GM12892 (cell line): ENCODE data around the gene LINGO1.

Source experiments
- DNase-seq: peaks from one replicate; pipeline ENCODE4 v3.0.0; 2011; ENCODE audit not compliant: insufficient read length
- FAIRE-seq: peaks from 2 replicates; lab custom pipeline; 2011; peaks lifted over from hg19 to GRCh38; lab: Jason Lieb, UNC
- POLR2A ChIP-seq: IDR thresholded peaks from 2 replicates; pipeline ENCODE4 v1.6.1; 2011; ENCODE audit warnings: low read depth, low read length, control low read depth
- POLR2AphosphoS5 ChIP-seq: IDR thresholded peaks from 2 replicates; pipeline ENCODE4 v1.6.1; 2011; ENCODE audit warnings: low read depth, low read length, control low read depth
- TAF1 ChIP-seq: IDR thresholded peaks from 2 replicates; pipeline ENCODE4 v1.6.1; 2011; ENCODE audit warnings: low read depth, mild to moderate bottlenecking, control low read depth, low read length, borderline replicate concordance

The LINGO1 gene

GRCh38 chr15:77596821-77597803, 35.6 kb downstream of the LINGO1 start:
- DNase-seq (no peak), FAIRE-seq (no peak)
- TF ChIP-seq POLR2A (no peak), POLR2AphosphoS5 (no peak), TAF1 (no peak)

GRCh38 chr15:77595231-77595630, 37.5 kb downstream of the LINGO1 start:
- DNase-seq (no peak), FAIRE-seq (no peak)
- no peak for TF ChIP-seq POLR2A
- TF ChIP-seq POLR2AphosphoS5: no peak
- TF ChIP-seq TAF1: no peak

- DNase-seq (no peak), FAIRE-seq (no peak)
- TF ChIP-seq TAF1 (no peak), POLR2AphosphoS5 (no peak), POLR2A (no peak)
These were observed 40.0 kb downstream of the LINGO1 start for GRCh38 chr15:77592758-77593157.

GRCh38 chr15:77591968-77592613, 40.6 kb downstream of the LINGO1 start:
- TF ChIP-seq POLR2A: no peak
- TF ChIP-seq TAF1: no peak
- TF ChIP-seq POLR2AphosphoS5: no peak
- no peak for DNase-seq
- no peak for FAIRE-seq

GRCh38 chr15:77589839-77590238, 42.9 kb downstream of the LINGO1 start:
- FAIRE-seq (no peak), DNase-seq (no peak)
- TF ChIP-seq TAF1 (no peak), POLR2AphosphoS5 (no peak), POLR2A (no peak)

GRCh38 chr15:77588126-77588525, 44.6 kb downstream of the LINGO1 start:
- no peak for DNase-seq

GRCh38 chr15:77584691-77585090, 48.0 kb downstream of the LINGO1 start:
- DNase-seq: no peak
- TF ChIP-seq POLR2A (no peak), TAF1 (no peak), POLR2AphosphoS5 (no peak)

More at GRCh38 chr15:77588126-77588525, 44.6 kb downstream of the LINGO1 start:
- no peak for TF ChIP-seq POLR2A
- no peak for FAIRE-seq

GRCh38 chr15:77584201-77584600, 48.5 kb downstream of the LINGO1 start:
- no peak for TF ChIP-seq POLR2AphosphoS5
- TF ChIP-seq POLR2A: no peak
- no peak for TF ChIP-seq TAF1
- FAIRE-seq (no peak), DNase-seq (no peak)

More at GRCh38 chr15:77584691-77585090, 48.0 kb downstream of the LINGO1 start:
- no peak for FAIRE-seq

- no peak for TF ChIP-seq POLR2A
- no peak for TF ChIP-seq TAF1
- TF ChIP-seq POLR2AphosphoS5: no peak
- no peak for FAIRE-seq
- no peak for DNase-seq
These were observed 49.9 kb downstream of the LINGO1 start for GRCh38 chr15:77582763-77583162.

- TF ChIP-seq POLR2A (no peak), POLR2AphosphoS5 (no peak), TAF1 (no peak)
- DNase-seq (no peak), FAIRE-seq (no peak)
These were observed 50.7 kb downstream of the LINGO1 start for GRCh38 chr15:77581896-77582569.
